MG63 (cell line): ENCODE results near the gene FAU. TPM values are rescaled to one million over a fixed set of nuclear protein-coding genes. Genes with fewer than 3 reads are reported as not detected.

Experiments used
- DNase-seq: peaks from one replicate; pipeline ENCODE4 v3.0.0-alpha.2; 2020
- H3K27me3 ChIP-seq: fragments of 250-450 bp; sonication (Bioruptor Pico); 2 replicates; pipeline ENCODE4 v1.5.1; 2020; ENCODE audit warnings: mild to moderate bottlenecking, moderate library complexity
- H3K36me3 ChIP-seq: fragments of 250-450 bp; sonication (Bioruptor Pico); 2 replicates; pipeline ENCODE4 v1.5.1; 2020; ENCODE audit warnings: mild to moderate bottlenecking, moderate library complexity
- H3K4me3 ChIP-seq: fragments of 250-450 bp; sonication (Bioruptor Pico); 2 replicates; pipeline ENCODE4 v1.5.1; 2020; ENCODE audit warnings: mild to moderate bottlenecking, moderate library complexity
- H3K9me3 ChIP-seq: fragments of 250-450 bp; sonication (Bioruptor Pico); 2 replicates; pipeline ENCODE4 v1.5.1; 2020; ENCODE audit warnings: mild to moderate bottlenecking, moderate library complexity
- total RNA-seq: library from RNA; depleted of rRNA; stranded (reverse); fragments of >200 nt; shearing (Covaris generic); gene quantifications from 2 replicates; pipeline ENCODE4 v1.2.3, GENCODE V29; 2014; ENCODE audit warnings: low replicate concordance

FAU gene
- total RNA-seq, 1 experiment from 2014 or later: 283 TPM

- no peak for DNase-seq
- H3K36me3 ChIP-seq: peaks cover 50% of the 10 kb centered on the region
- H3K4me3 ChIP-seq: no peak overlapping the region
- no peaks in the 10 kb centered on the region for H3K27me3 ChIP-seq
- no peaks in the 10 kb centered on the region for H3K9me3 ChIP-seq
Observed at GRCh38 chr11:65115361-65116082, 6.4 kb downstream of the FAU start.

GRCh38 chr11:65114538-65115171 lies 7.3 kb downstream of the FAU start:
- Histone ChIP-seq H3K27me3 (no peaks in the 10 kb centered on the region), H3K4me3 (no peak overlapping the region), H3K9me3 (no peaks in the 10 kb centered on the region), H3K36me3 (peaks cover 42% of the 10 kb centered on the region)
- no peak for DNase-seq

- Histone ChIP-seq H3K9me3 (no peaks in the 10 kb centered on the region), H3K27me3 (no peaks in the 10 kb centered on the region), H3K36me3 (peaks cover 33% of the 10 kb centered on the region), H3K4me3 (no peak overlapping the region)
- DNase-seq: no peak
Observed at GRCh38 chr11:65113839-65114238, 8.1 kb downstream of the FAU start.

GRCh38 chr11:65113361-65113756 lies 8.6 kb downstream of the FAU start:
- DNase-seq: no peak
- H3K9me3 ChIP-seq: no peaks in the 10 kb centered on the region
- H3K4me3 ChIP-seq: no peak overlapping the region
- H3K36me3 ChIP-seq: peaks cover 30% of the 10 kb centered on the region
- no peaks in the 10 kb centered on the region for H3K27me3 ChIP-seq

- DNase-seq: no peak
- peaks cover 25% of the 10 kb centered on the region for H3K36me3 ChIP-seq
Observed at GRCh38 chr11:65112546-65113360, 9.2 kb downstream of the FAU start.

GRCh38 chr11:65111744-65112545 lies 10.0 kb downstream of the FAU start, which contains the start of gene TM7SF2:
Gene TM7SF2 (plus strand): TSS chr11:65111872. CDS start chr11:65112016, 144 bp downstream.
- no peaks in the 10 kb centered on the region for H3K9me3 ChIP-seq
- H3K4me3 ChIP-seq: no peak within 1 kb of the TSS
- no peaks in the 10 kb centered on the region for H3K27me3 ChIP-seq
- DNase-seq: no peak
- H3K36me3 ChIP-seq: peaks cover 25% of the 10 kb centered on the region

More at GRCh38 chr11:65112546-65113360, 9.2 kb downstream of the FAU start:
- Histone ChIP-seq H3K4me3 (no peak overlapping the region), H3K9me3 (no peaks in the 10 kb centered on the region), H3K27me3 (no peaks in the 10 kb centered on the region)

- no peak for DNase-seq
- Histone ChIP-seq H3K27me3 (no peaks in the 10 kb centered on the region), H3K36me3 (peaks cover 18% of the 10 kb centered on the region), H3K4me3 (no peak overlapping the region), H3K9me3 (no peaks in the 10 kb centered on the region)
Observed at GRCh38 chr11:65111159-65111743, 10.7 kb downstream of the FAU start.

GRCh38 chr11:65110354-65110861 lies 11.5 kb downstream of the FAU start:
- no peaks in the 10 kb centered on the region for H3K27me3 ChIP-seq
- peak; percentile 70 for DNase-seq
- H3K9me3 ChIP-seq: no peaks in the 10 kb centered on the region
- peaks cover 10% of the 10 kb centered on the region for H3K36me3 ChIP-seq
- H3K4me3 ChIP-seq: no peak overlapping the region

- H3K9me3 ChIP-seq: no peaks in the 10 kb centered on the region
- H3K4me3 ChIP-seq: no peak overlapping the region
- DNase-seq: no peak
- H3K36me3 ChIP-seq: peaks cover 8% of the 10 kb centered on the region
- no peaks in the 10 kb centered on the region for H3K27me3 ChIP-seq
Observed at GRCh38 chr11:65109231-65110198, 12.4 kb downstream of the FAU start.

- Histone ChIP-seq H3K9me3 (no peaks in the 10 kb centered on the region), H3K36me3 (peaks cover 8% of the 10 kb centered on the region), H3K4me3 (no peak overlapping the region), H3K27me3 (no peaks in the 10 kb centered on the region)
- DNase-seq: no peak
Observed at GRCh38 chr11:65108469-65109123, 13.3 kb downstream of the FAU start.

- H3K9me3 ChIP-seq: no peaks in the 10 kb centered on the region
- no peak overlapping the region for H3K4me3 ChIP-seq
- no peak for DNase-seq
- H3K36me3 ChIP-seq: peaks cover 8% of the 10 kb centered on the region
- no peaks in the 10 kb centered on the region for H3K27me3 ChIP-seq
Observed at GRCh38 chr11:65107751-65108468, 14.0 kb downstream of the FAU start.

GRCh38 chr11:65107078-65107477 lies 14.9 kb downstream of the FAU start:
- H3K36me3 ChIP-seq: peaks cover 8% of the 10 kb centered on the region
- no peaks in the 10 kb centered on the region for H3K27me3 ChIP-seq
- H3K4me3 ChIP-seq: no peak overlapping the region
- H3K9me3 ChIP-seq: no peaks in the 10 kb centered on the region
- no peak for DNase-seq

GRCh38 chr11:65104628-65105027 lies 17.3 kb downstream of the FAU start:
- no peak for DNase-seq
- Histone ChIP-seq H3K4me3 (no peak overlapping the region), H3K9me3 (no peaks in the 10 kb centered on the region), H3K27me3 (no peaks in the 10 kb centered on the region), H3K36me3 (peaks cover 3% of the 10 kb centered on the region)

- no peak overlapping the region for H3K4me3 ChIP-seq
- H3K9me3 ChIP-seq: no peaks in the 10 kb centered on the region
- peaks cover 8% of the 10 kb centered on the region for H3K36me3 ChIP-seq
- no peak for DNase-seq
- H3K27me3 ChIP-seq: no peaks in the 10 kb centered on the region
Observed at GRCh38 chr11:65103476-65103875, 18.5 kb downstream of the FAU start.
